Vagina (tissue), 2 donors: ENCODE data around the gene ATP2A3. TPM values are rescaled to one million over a fixed set of nuclear protein-coding genes. Genes with fewer than 3 reads are reported as not detected.

ENCODE experiments used
- DNase-seq, 2 donors: peaks; one replicate each; pipeline ENCODE4 v3.0.0-alpha.2; 2017; ENCODE audit errors: extremely low spot score in 2 of 2
- H3K27ac ChIP-seq: fragments of 200-600 bp; sonication (generic); one replicate; pipeline ENCODE4 v1.5.1; 2019
- H3K27me3 ChIP-seq: fragments of 200-600 bp; sonication (generic); one replicate; pipeline ENCODE4 v1.5.1; 2019
- H3K36me3 ChIP-seq, 2 donors: fragments of 200-600 bp; sonication (generic); one replicate each; pipeline ENCODE4 v1.5.1; 2017 to 2019
- H3K4me1 ChIP-seq: fragments of 200-600 bp; sonication (generic); one replicate; pipeline ENCODE4 v1.5.1; 2019
- H3K4me3 ChIP-seq, 2 donors: fragments of 200-600 bp; sonication (generic); 1 replicate in 1 of 2; 2 replicates in 1 of 2; pipeline ENCODE4 v1.5.1; 2016 to 2019
- H3K9me3 ChIP-seq: fragments of 200-600 bp; sonication (generic); one replicate; pipeline ENCODE4 v1.5.1; 2019
- POLR2A ChIP-seq, 2 donors: fragments of 450-650 bp; IDR thresholded peaks; one replicate each; pipeline ENCODE4 v1.6.1; 2017; ENCODE audit warnings: antibody characterized with exemption in 2 of 2, mild to moderate bottlenecking in 2 of 2, moderate library complexity in 2 of 2
- POLR2AphosphoS5 ChIP-seq, 2 donors: sonication (generic); formaldehyde crosslinking; IDR thresholded peaks; one replicate each; pipeline ENCODE4 v1.9.0; 2017; ENCODE audit warnings: antibody characterized with exemption in 2 of 2, mild to moderate bottlenecking in 2 of 2, low read depth in 1 of 2; ENCODE audit not compliant: insufficient read depth in 1 of 2
- intact Hi-C: fragments of 100-400 bp; cut with DNase I; formaldehyde crosslinking; loops from one replicate; pipeline ENCODE4 v1.15.1; 2023
- total RNA-seq: library from RNA; depleted of rRNA; stranded (reverse); fragments of >200 nt; gene quantifications from one replicate; pipeline ENCODE4 v1.2.3, GENCODE V29; 2016
- TF ChIP-seq, protein P1 (sequence below), 3 experiments: fragments of 450-650 bp in 2 of 3; fragments of 200-600 bp in 1 of 3; sonication (generic) in 1 of 3; IDR thresholded peaks; one replicate each; pipeline ENCODE4 v1.5.1; 2017 to 2019; ENCODE audit warnings: antibody characterized with exemption in 3 of 3, mild to moderate bottlenecking in 2 of 3, moderate library complexity in 2 of 3

The ATP2A3 gene
- total RNA-seq, 1 donor from 2014 or later = 15.5 TPM

DNA sequence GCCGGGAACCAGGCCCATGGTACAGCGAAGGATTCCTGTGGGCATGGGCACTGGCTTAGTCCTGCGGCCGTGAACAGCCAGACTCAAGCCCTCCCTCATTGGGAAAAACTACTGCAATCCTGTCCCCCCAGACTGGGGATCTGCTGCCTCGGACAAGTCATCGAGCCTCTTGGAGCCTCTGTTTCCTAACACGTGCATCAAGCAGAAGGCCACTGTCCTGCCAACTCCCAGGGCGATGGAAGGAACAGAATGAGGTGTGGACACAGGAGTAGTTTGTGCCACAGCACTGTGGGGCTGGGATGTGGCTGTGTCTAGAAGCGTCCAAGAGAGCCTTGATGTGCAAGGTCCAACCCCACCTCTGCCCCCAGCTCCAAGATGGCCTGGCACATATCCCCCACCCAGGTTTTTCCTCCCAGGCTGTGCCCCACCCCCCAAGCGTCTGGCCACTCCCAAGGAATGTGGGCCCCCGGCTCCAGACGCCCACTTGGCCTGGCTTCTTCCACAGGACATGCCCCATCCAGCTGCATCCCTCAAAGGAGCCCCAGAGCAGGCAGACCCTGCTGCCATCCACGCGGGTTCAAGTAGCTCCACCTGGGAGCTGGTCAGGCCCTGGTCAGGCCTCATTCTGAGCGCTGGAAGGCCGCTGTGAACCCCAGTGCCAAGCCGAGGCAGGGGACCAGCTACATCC, 74.8 kb downstream of the ATP2A3 start:
- DNase-seq = no peak
- no peak for TF ChIP-seq POLR2AphosphoS5 (IDR thresholded peaks at IDR 0.05; ENCODE audit: insufficient read depth in 1 of 2, low read depth in 1 of 2)
- TF ChIP-seq, protein P1, sequence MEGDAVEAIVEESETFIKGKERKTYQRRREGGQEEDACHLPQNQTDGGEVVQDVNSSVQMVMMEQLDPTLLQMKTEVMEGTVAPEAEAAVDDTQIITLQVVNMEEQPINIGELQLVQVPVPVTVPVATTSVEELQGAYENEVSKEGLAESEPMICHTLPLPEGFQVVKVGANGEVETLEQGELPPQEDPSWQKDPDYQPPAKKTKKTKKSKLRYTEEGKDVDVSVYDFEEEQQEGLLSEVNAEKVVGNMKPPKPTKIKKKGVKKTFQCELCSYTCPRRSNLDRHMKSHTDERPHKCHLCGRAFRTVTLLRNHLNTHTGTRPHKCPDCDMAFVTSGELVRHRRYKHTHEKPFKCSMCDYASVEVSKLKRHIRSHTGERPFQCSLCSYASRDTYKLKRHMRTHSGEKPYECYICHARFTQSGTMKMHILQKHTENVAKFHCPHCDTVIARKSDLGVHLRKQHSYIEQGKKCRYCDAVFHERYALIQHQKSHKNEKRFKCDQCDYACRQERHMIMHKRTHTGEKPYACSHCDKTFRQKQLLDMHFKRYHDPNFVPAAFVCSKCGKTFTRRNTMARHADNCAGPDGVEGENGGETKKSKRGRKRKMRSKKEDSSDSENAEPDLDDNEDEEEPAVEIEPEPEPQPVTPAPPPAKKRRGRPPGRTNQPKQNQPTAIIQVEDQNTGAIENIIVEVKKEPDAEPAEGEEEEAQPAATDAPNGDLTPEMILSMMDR (IDR thresholded peaks at IDR 0.05) = no peak
- H3K4me3 ChIP-seq = peak overlapping the region in 1 of 2 donors; percentile 4
- H3K36me3 ChIP-seq = peaks cover 0 to 5% of the 10 kb centered on the region in 2 donors
- H3K4me1 ChIP-seq = peaks cover 88% of the 10 kb centered on the region
- H3K27me3 ChIP-seq = no peaks in the 10 kb centered on the region
- H3K27ac ChIP-seq = peak overlapping the region; percentile 96
- no peaks in the 10 kb centered on the region for H3K9me3 ChIP-seq
- intact Hi-C loops = no loop called here

- intact Hi-C loops = no loop called here
- peak in 1 of 2 donors; percentile 97 for DNase-seq
These were observed 75.7 kb downstream of the ATP2A3 start for GRCh38 chr17:3888343-3889171.

GRCh38 chr17:3887804-3888203, 76.4 kb downstream of the ATP2A3 start:
- H3K27ac ChIP-seq = peak overlapping the region; percentile 96
- peaks cover 74% of the 10 kb centered on the region for H3K4me1 ChIP-seq
- no peak overlapping the region for H3K4me3 ChIP-seq
- H3K9me3 ChIP-seq = no peaks in the 10 kb centered on the region
- H3K27me3 ChIP-seq = no peaks in the 10 kb centered on the region
- intact Hi-C loops = no loop called here
- DNase-seq = no peak
- peaks cover 0 to 21% of the 10 kb centered on the region in 2 donors for H3K36me3 ChIP-seq
- no peak for TF ChIP-seq POLR2A (IDR thresholded peaks at IDR 0.05)
- TF ChIP-seq, protein P1 (IDR thresholded peaks at IDR 0.05) = no peak
- no peak for TF ChIP-seq POLR2AphosphoS5 (IDR thresholded peaks at IDR 0.05; ENCODE audit: insufficient read depth in 1 of 2, low read depth in 1 of 2)

More at GRCh38 chr17:3888343-3889171, 75.7 kb downstream of the ATP2A3 start:
- TF ChIP-seq POLR2A (IDR thresholded peaks at IDR 0.05) = peak in 1 of 2 donors; percentile 53
- TF ChIP-seq POLR2AphosphoS5 (IDR thresholded peaks at IDR 0.05; ENCODE audit: insufficient read depth in 1 of 2, low read depth in 1 of 2) = peak; percentile 92 to 95
- TF ChIP-seq, protein P1 (IDR thresholded peaks at IDR 0.05) = no peak
- H3K36me3 ChIP-seq = peaks cover 0 to 13% of the 10 kb centered on the region in 2 donors
- H3K4me1 ChIP-seq = peaks cover 79% of the 10 kb centered on the region
- H3K9me3 ChIP-seq = no peaks in the 10 kb centered on the region
- peak overlapping the region; percentile 96 for H3K27ac ChIP-seq
- H3K4me3 ChIP-seq = peak overlapping the region in 1 of 2 donors; percentile 11
- no peaks in the 10 kb centered on the region for H3K27me3 ChIP-seq

DNA sequence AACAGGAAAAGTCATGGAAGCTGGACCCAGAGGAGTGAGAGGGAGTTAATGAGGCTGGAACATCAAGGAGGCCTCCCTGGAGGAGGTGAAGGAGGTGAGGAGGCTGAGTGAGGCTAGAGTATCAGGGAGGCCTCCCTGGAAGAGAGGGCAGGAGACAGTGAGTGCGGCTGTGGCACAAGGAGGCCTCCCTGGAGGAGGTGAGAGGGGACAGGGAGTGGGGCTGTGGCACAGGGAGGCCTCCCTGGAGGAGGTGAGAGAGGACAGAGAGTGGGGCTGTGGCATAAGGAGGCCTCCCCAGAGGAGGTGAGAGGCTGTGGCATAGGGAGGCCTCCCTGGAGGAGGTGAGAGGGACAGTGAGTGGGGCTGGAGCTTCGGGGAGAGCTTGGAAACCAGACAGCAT, 76.8 kb downstream of the ATP2A3 start:
- Histone ChIP-seq H3K27me3 (no peaks in the 10 kb centered on the region), H3K9me3 (no peaks in the 10 kb centered on the region), H3K4me3 (no peak overlapping the region), H3K4me1 (peaks cover 72% of the 10 kb centered on the region), H3K36me3 (peaks cover 0 to 25% of the 10 kb centered on the region in 2 donors), H3K27ac (peak overlapping the region; percentile 96)
- no peak for DNase-seq
- no peak for TF ChIP-seq POLR2A (IDR thresholded peaks at IDR 0.05)
- intact Hi-C loops = no loop called here

GRCh38 chr17:3886776-3887175, 77.5 kb downstream of the ATP2A3 start:
- peaks cover 0 to 30% of the 10 kb centered on the region in 2 donors for H3K36me3 ChIP-seq
- DNase-seq = no peak
- no peak overlapping the region for H3K4me3 ChIP-seq
- H3K9me3 ChIP-seq = no peaks in the 10 kb centered on the region
- TF ChIP-seq POLR2AphosphoS5 (IDR thresholded peaks at IDR 0.05; ENCODE audit: insufficient read depth in 1 of 2, low read depth in 1 of 2) (no peak), POLR2A (IDR thresholded peaks at IDR 0.05) (no peak)
- TF ChIP-seq, protein P1 (IDR thresholded peaks at IDR 0.05) = no peak
- H3K27me3 ChIP-seq = no peaks in the 10 kb centered on the region
- H3K27ac ChIP-seq = peak overlapping the region; percentile 96
- H3K4me1 ChIP-seq = peaks cover 66% of the 10 kb centered on the region
- intact Hi-C loops = no loop called here
